Urothelium cell line (cell line): ENCODE data around the gene CCNL2.

ENCODE experiments used
- DNase-seq: peaks from one replicate; pipeline ENCODE4 v3.0.0; 2011; ENCODE audit warnings: low spot score, mixed read lengths
- FAIRE-seq: peaks from 2 replicates; lab custom pipeline; 2011; peaks lifted over from hg19 to GRCh38; lab: Jason Lieb, UNC

Gene CCNL2

GRCh38 chr1:1359308-1359663, 39.8 kb downstream of the CCNL2 start:
- no peak for DNase-seq
- no peak for FAIRE-seq

- DNase-seq (peak; percentile 41), FAIRE-seq (no peak)
Measured at GRCh38 chr1:1358433-1359271, 40.5 kb downstream of the CCNL2 start, which contains the start of gene MXRA8. Gene MXRA8 (minus strand): TSS chr1:1358555. CDS start chr1:1358504, 51 bp downstream.

GRCh38 chr1:1357871-1358432, 41.2 kb downstream of the CCNL2 start:
- DNase-seq (no peak), FAIRE-seq (no peak)

- DNase-seq (no peak), FAIRE-seq (no peak)
Measured at GRCh38 chr1:1356796-1357401, 42.2 kb downstream of the CCNL2 start.

- no peak for FAIRE-seq
- no peak for DNase-seq
Measured at GRCh38 chr1:1356166-1356795, 42.9 kb downstream of the CCNL2 start.

GRCh38 chr1:1355416-1355815, 43.7 kb downstream of the CCNL2 start:
- no peak for FAIRE-seq
- no peak for DNase-seq

- DNase-seq, result no peak
Measured at GRCh38 chr1:1354271-1355247, 44.6 kb downstream of the CCNL2 start.

GRCh38 chr1:1353389-1354151, 45.6 kb downstream of the CCNL2 start:
- DNase-seq, result no peak
- no peak for FAIRE-seq

More at GRCh38 chr1:1354271-1355247, 44.6 kb downstream of the CCNL2 start:
- no peak for FAIRE-seq

GRCh38 chr1:1352786-1353388, 46.2 kb downstream of the CCNL2 start:
- no peak for FAIRE-seq
- no peak for DNase-seq

- DNase-seq (no peak), FAIRE-seq (no peak)
Measured at GRCh38 chr1:1351511-1352427, 47.4 kb downstream of the CCNL2 start.

GRCh38 chr1:1349256-1350012, 49.7 kb downstream of the CCNL2 start, which contains the start of gene DVL1:
Gene DVL1 (minus strand): TSS chr1:1349418. CDS start chr1:1349065, 353 bp downstream.
- FAIRE-seq, result no peak
- DNase-seq, result peak; percentile 81

GRCh38 chr1:1348420-1349255, 50.5 kb downstream of the CCNL2 start:
- no peak for FAIRE-seq
- no peak for DNase-seq

GRCh38 chr1:1347663-1348419, 51.3 kb downstream of the CCNL2 start:
- no peak for FAIRE-seq

GRCh38 chr1:1347026-1347595, 52.0 kb downstream of the CCNL2 start:
- FAIRE-seq (no peak), DNase-seq (no peak)

More at GRCh38 chr1:1347663-1348419, 51.3 kb downstream of the CCNL2 start:
- DNase-seq, result no peak

- DNase-seq (no peak), FAIRE-seq (no peak)
Measured at GRCh38 chr1:1346501-1346890, 52.6 kb downstream of the CCNL2 start.
